Measurements from ENCODE around the gene CILP. TPM values are rescaled to one million over a fixed set of nuclear protein-coding genes. Genes with fewer than 3 reads are reported as not detected.
"Not testable (repeated sequence)": the region's sequence is repeated elsewhere in the genome, so short reads cannot be mapped to it uniquely, and the experiment has no call there.

CILP gene
- total RNA-seq: 5.4 TPM

- DNase-seq (ENCODE audit: low spot score): no peak
Observed at GRCh38 chr15:65210770-65211481, at the start of gene CILP. TSS of gene CILP (minus strand) at chr15:65211473. CDS start at chr15:65209755, 1,718 bp downstream.

GRCh38 chr15:65260968-65261367, 49.7 kb upstream of the CILP start:
- no peak for DNase-seq (ENCODE audit: low spot score)

GRCh38 chr15:65259367-65259797, 48.1 kb upstream of the CILP start:
- DNase-seq (ENCODE audit: low spot score): peak; percentile 54

- peak; percentile 57 for DNase-seq (ENCODE audit: low spot score)
Observed at GRCh38 chr15:65258375-65259262, 47.3 kb upstream of the CILP start.

- no peak for DNase-seq (ENCODE audit: low spot score)
Observed at GRCh38 chr15:65255486-65256140, 44.3 kb upstream of the CILP start.

GRCh38 chr15:65254758-65255157, 43.5 kb upstream of the CILP start:
- no peak for DNase-seq (ENCODE audit: low spot score)

GRCh38 chr15:65254356-65254755, 43.1 kb upstream of the CILP start:
- no peak for DNase-seq (ENCODE audit: low spot score)

- DNase-seq (ENCODE audit: low spot score): no peak
Observed at GRCh38 chr15:65249641-65250040, 38.4 kb upstream of the CILP start.

GRCh38 chr15:65248511-65249255, 37.4 kb upstream of the CILP start:
- DNase-seq (ENCODE audit: low spot score): no peak

GRCh38 chr15:65246939-65247338, 35.7 kb upstream of the CILP start:
- DNase-seq (ENCODE audit: low spot score): no peak

GRCh38 chr15:65246026-65246714, 34.9 kb upstream of the CILP start:
- no peak for DNase-seq (ENCODE audit: low spot score)

GRCh38 chr15:65245096-65245856, 34.0 kb upstream of the CILP start:
- peak; percentile 55 for DNase-seq (ENCODE audit: low spot score)

- DNase-seq (ENCODE audit: low spot score): no peak
Observed at GRCh38 chr15:65244638-65245037, 33.4 kb upstream of the CILP start.

GRCh38 chr15:65236443-65236842, 25.2 kb upstream of the CILP start:
- not testable (repeated sequence) for DNase-seq (ENCODE audit: low spot score)

- DNase-seq (ENCODE audit: low spot score): no peak
Observed at GRCh38 chr15:65233696-65234095, 22.4 kb upstream of the CILP start.

- no peak for DNase-seq (ENCODE audit: low spot score)
Observed at GRCh38 chr15:65232520-65232919, 21.2 kb upstream of the CILP start.

GRCh38 chr15:65231306-65231705, 20.0 kb upstream of the CILP start:
- no peak for DNase-seq (ENCODE audit: low spot score)

GRCh38 chr15:65226901-65227300, 15.6 kb upstream of the CILP start:
- DNase-seq (ENCODE audit: low spot score): not testable (repeated sequence)

GRCh38 chr15:65226221-65226620, 14.9 kb upstream of the CILP start:
- DNase-seq (ENCODE audit: low spot score): no peak

GRCh38 chr15:65223996-65224395, 12.7 kb upstream of the CILP start:
- DNase-seq (ENCODE audit: low spot score): no peak

All from ureter (tissue), 1 donor.